ENCODE data around the gene FURIN.
"Not testable (repeated sequence)": the region's sequence is repeated elsewhere in the genome, so short reads cannot be mapped to it uniquely, and the experiment has no call there.

Gene FURIN

GRCh38 chr15:90909449-90909848, 41.1 kb downstream of the FURIN start:
- H3K36me3 ChIP-seq (ENCODE audit: control insufficient read depth, low read depth, low read length); H3K9ac ChIP-seq (ENCODE audit: low read length): not testable (repeated sequence)

GRCh38 chr15:90909976-90910375, 41.6 kb downstream of the FURIN start:
- Histone ChIP-seq H3K4me3 (ENCODE audit: low read length) (no peak overlapping the region), H3K9ac (ENCODE audit: low read length) (no peak overlapping the region), H3K27me3 (ENCODE audit: control insufficient read depth, insufficient read depth, low read length) (peaks cover 1% of the 10 kb centered on the region), H3K4me1 (ENCODE audit: control insufficient read depth, low read depth, low read length) (no peaks in the 10 kb centered on the region), H3K36me3 (ENCODE audit: control insufficient read depth, low read depth, low read length) (no peaks in the 10 kb centered on the region), H3K9me3 (ENCODE audit: control insufficient read depth, low read depth, low read length) (no peaks in the 10 kb centered on the region), H3K27ac (ENCODE audit: low read length) (no peak overlapping the region)

More at GRCh38 chr15:90909449-90909848, 41.1 kb downstream of the FURIN start:
- not testable (repeated sequence) for H3K27me3 ChIP-seq (ENCODE audit: control insufficient read depth, insufficient read depth, low read length); H3K4me3 ChIP-seq (ENCODE audit: low read length); H3K4me1 ChIP-seq (ENCODE audit: control insufficient read depth, low read depth, low read length); H3K27ac ChIP-seq (ENCODE audit: low read length); H3K9me3 ChIP-seq (ENCODE audit: control insufficient read depth, low read depth, low read length)

GRCh38 chr15:90910441-90911301, 42.3 kb downstream of the FURIN start:
- H3K27ac ChIP-seq (ENCODE audit: low read length), result no peak overlapping the region
- no peaks in the 10 kb centered on the region for H3K27me3 ChIP-seq (ENCODE audit: control insufficient read depth, insufficient read depth, low read length)
- H3K4me1 ChIP-seq (ENCODE audit: control insufficient read depth, low read depth, low read length), result no peaks in the 10 kb centered on the region
- no peak overlapping the region for H3K9ac ChIP-seq (ENCODE audit: low read length)
- no peak overlapping the region for H3K4me3 ChIP-seq (ENCODE audit: low read length)
- H3K36me3 ChIP-seq (ENCODE audit: control insufficient read depth, low read depth, low read length), result peaks cover 2% of the 10 kb centered on the region
- H3K9me3 ChIP-seq (ENCODE audit: control insufficient read depth, low read depth, low read length), result no peaks in the 10 kb centered on the region

- no peaks in the 10 kb centered on the region for H3K9me3 ChIP-seq (ENCODE audit: control insufficient read depth, low read depth, low read length)
- H3K9ac ChIP-seq (ENCODE audit: low read length), result no peak overlapping the region
- no peak overlapping the region for H3K4me3 ChIP-seq (ENCODE audit: low read length)
- H3K4me1 ChIP-seq (ENCODE audit: control insufficient read depth, low read depth, low read length), result no peaks in the 10 kb centered on the region
- peaks cover 2% of the 10 kb centered on the region for H3K36me3 ChIP-seq (ENCODE audit: control insufficient read depth, low read depth, low read length)
- H3K27ac ChIP-seq (ENCODE audit: low read length), result no peak overlapping the region
- H3K27me3 ChIP-seq (ENCODE audit: control insufficient read depth, insufficient read depth, low read length), result no peaks in the 10 kb centered on the region
These were observed 42.9 kb downstream of the FURIN start for GRCh38 chr15:90911302-90911623.

- Histone ChIP-seq H3K4me3 (ENCODE audit: low read length) (no peak overlapping the region), H3K27me3 (ENCODE audit: control insufficient read depth, insufficient read depth, low read length) (no peaks in the 10 kb centered on the region), H3K36me3 (ENCODE audit: control insufficient read depth, low read depth, low read length) (peaks cover 2% of the 10 kb centered on the region), H3K27ac (ENCODE audit: low read length) (no peak overlapping the region), H3K4me1 (ENCODE audit: control insufficient read depth, low read depth, low read length) (no peaks in the 10 kb centered on the region), H3K9me3 (ENCODE audit: control insufficient read depth, low read depth, low read length) (no peaks in the 10 kb centered on the region), H3K9ac (ENCODE audit: low read length) (no peak overlapping the region)
These were observed 43.8 kb downstream of the FURIN start for GRCh38 chr15:90911906-90912769.

GRCh38 chr15:90912770-90913075, 44.3 kb downstream of the FURIN start:
- Histone ChIP-seq H3K4me1 (ENCODE audit: control insufficient read depth, low read depth, low read length) (no peaks in the 10 kb centered on the region), H3K27me3 (ENCODE audit: control insufficient read depth, insufficient read depth, low read length) (no peaks in the 10 kb centered on the region), H3K36me3 (ENCODE audit: control insufficient read depth, low read depth, low read length) (peaks cover 2% of the 10 kb centered on the region), H3K9me3 (ENCODE audit: control insufficient read depth, low read depth, low read length) (no peaks in the 10 kb centered on the region), H3K4me3 (ENCODE audit: low read length) (no peak overlapping the region), H3K27ac (ENCODE audit: low read length) (no peak overlapping the region), H3K9ac (ENCODE audit: low read length) (no peak overlapping the region)

GRCh38 chr15:90913398-90913944, 45.1 kb downstream of the FURIN start:
- Histone ChIP-seq H3K4me3 (ENCODE audit: low read length) (no peak overlapping the region), H3K9me3 (ENCODE audit: control insufficient read depth, low read depth, low read length) (no peaks in the 10 kb centered on the region), H3K9ac (ENCODE audit: low read length) (no peak overlapping the region), H3K27ac (ENCODE audit: low read length) (no peak overlapping the region), H3K27me3 (ENCODE audit: control insufficient read depth, insufficient read depth, low read length) (no peaks in the 10 kb centered on the region), H3K36me3 (ENCODE audit: control insufficient read depth, low read depth, low read length) (peaks cover 2% of the 10 kb centered on the region), H3K4me1 (ENCODE audit: control insufficient read depth, low read depth, low read length) (no peaks in the 10 kb centered on the region)

- H3K4me1 ChIP-seq (ENCODE audit: control insufficient read depth, low read depth, low read length), result no peaks in the 10 kb centered on the region
- no peaks in the 10 kb centered on the region for H3K27me3 ChIP-seq (ENCODE audit: control insufficient read depth, insufficient read depth, low read length)
- H3K27ac ChIP-seq (ENCODE audit: low read length), result no peak overlapping the region
- H3K4me3 ChIP-seq (ENCODE audit: low read length), result no peak overlapping the region
- H3K9me3 ChIP-seq (ENCODE audit: control insufficient read depth, low read depth, low read length), result no peaks in the 10 kb centered on the region
- H3K36me3 ChIP-seq (ENCODE audit: control insufficient read depth, low read depth, low read length), result peaks cover 8% of the 10 kb centered on the region
- no peak overlapping the region for H3K9ac ChIP-seq (ENCODE audit: low read length)
These were observed 46.1 kb downstream of the FURIN start for GRCh38 chr15:90914305-90915080.

GRCh38 chr15:90915216-90915807, 46.9 kb downstream of the FURIN start:
- no peak overlapping the region for H3K9ac ChIP-seq (ENCODE audit: low read length)
- H3K36me3 ChIP-seq (ENCODE audit: control insufficient read depth, low read depth, low read length), result peaks cover 16% of the 10 kb centered on the region
- H3K9me3 ChIP-seq (ENCODE audit: control insufficient read depth, low read depth, low read length), result no peaks in the 10 kb centered on the region
- H3K4me3 ChIP-seq (ENCODE audit: low read length), result no peak overlapping the region
- H3K27ac ChIP-seq (ENCODE audit: low read length), result no peak overlapping the region
- H3K27me3 ChIP-seq (ENCODE audit: control insufficient read depth, insufficient read depth, low read length), result no peaks in the 10 kb centered on the region
- H3K4me1 ChIP-seq (ENCODE audit: control insufficient read depth, low read depth, low read length), result no peaks in the 10 kb centered on the region

GRCh38 chr15:90915808-90916440, 47.5 kb downstream of the FURIN start:
- Histone ChIP-seq H3K27ac (ENCODE audit: low read length) (no peak overlapping the region), H3K27me3 (ENCODE audit: control insufficient read depth, insufficient read depth, low read length) (no peaks in the 10 kb centered on the region), H3K4me1 (ENCODE audit: control insufficient read depth, low read depth, low read length) (no peaks in the 10 kb centered on the region), H3K4me3 (ENCODE audit: low read length) (no peak overlapping the region), H3K9me3 (ENCODE audit: control insufficient read depth, low read depth, low read length) (no peaks in the 10 kb centered on the region), H3K9ac (ENCODE audit: low read length) (no peak overlapping the region), H3K36me3 (ENCODE audit: control insufficient read depth, low read depth, low read length) (peaks cover 18% of the 10 kb centered on the region)

All from iPS-18a (cell line).